Measurements from ENCODE around the gene USP40.

GRCh38 chr2:233531955-233532354 lies 34.6 kb downstream of the USP40 start:
- no peak for TF ChIP-seq CTCF (IDR thresholded peaks at IDR 0.05; ENCODE audit: insufficient read depth, low read length, poor library complexity, severe bottlenecking)
- TF ChIP-seq EZH2phosphoT487 (conservative IDR thresholded peaks at IDR 0.05; ENCODE audit: low read length) = no peak
